Activated T-helper 1 cell treated with anti-CD3 and anti-CD28 coated beads, Interleukin-2, amount 50 U/mL, for 16 hours (primary cell): ENCODE measurements around the gene CCNL2.
"Not testable (repeated sequence)": the region's sequence is repeated elsewhere in the genome, so short reads cannot be mapped to it uniquely, and the experiment has no call there.

Experiments used
- DNase-seq, 2 donors: peaks; one replicate each; pipeline ENCODE4 v3.0.0-alpha.2; 2020; ENCODE audit warnings: low read depth in 1 of 2, low spot score in 1 of 2

CCNL2 gene

DNA sequence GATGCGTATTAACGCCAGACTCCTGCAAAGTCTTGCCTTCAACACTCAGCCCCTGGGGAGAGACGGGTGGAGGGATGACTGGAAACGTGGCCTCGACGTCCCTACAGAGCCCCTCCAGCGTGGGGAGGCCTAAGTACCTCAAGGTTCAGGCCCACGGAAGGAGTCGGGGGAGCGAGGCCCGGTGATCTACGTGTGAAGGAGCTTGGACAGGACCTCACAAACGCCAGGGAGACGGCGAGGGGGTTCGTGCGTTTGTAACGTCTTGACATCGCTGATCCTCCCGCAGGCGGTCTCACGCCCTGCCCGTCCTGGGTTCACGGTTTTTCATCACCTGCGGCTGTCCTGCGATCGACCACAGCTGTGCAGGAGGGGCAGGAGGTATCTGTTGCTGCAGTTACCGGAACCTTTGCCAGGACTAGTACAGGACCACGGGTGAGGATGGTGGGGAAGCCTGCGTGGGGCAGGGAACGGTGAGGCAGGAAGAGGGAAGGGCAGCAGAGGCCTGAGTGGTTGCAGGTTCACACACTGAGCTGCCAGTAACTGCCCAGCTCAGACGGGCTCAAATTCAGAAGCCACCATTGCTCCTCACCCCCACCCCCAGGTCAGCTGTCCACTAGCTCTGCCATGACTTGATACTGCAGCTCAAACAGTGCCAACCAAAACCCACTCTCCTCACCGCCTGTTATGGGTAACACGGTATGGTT is 889 bp upstream of the CCNL2 start:
- DNase-seq: no peak

DNA sequence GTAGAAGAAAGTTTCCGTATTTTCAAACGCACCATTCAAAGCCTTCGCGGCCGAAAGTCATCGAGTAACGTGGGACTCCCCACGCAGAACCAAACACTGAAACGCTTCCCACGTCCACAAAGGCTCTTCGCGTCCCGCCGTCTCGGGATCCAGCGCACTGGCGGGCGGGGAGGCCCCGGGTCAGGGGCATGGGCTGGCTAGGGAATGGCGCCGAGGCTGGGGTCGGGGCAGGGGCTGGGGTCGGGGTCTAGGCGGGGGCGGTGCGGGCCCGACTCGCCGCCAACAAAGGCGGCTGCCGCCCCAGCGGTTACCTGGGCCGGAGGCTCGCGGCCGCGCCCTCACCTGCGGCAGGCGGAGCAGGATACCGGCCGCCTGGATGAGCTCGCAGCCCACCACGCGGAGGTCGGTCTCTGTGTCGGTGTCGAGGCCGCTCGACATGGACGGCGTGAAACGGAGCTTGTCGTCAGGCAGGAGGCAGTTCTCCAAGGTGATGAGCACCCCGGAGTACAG is 403 bp downstream of the CCNL2 start:
- DNase-seq: no peak

DNA sequence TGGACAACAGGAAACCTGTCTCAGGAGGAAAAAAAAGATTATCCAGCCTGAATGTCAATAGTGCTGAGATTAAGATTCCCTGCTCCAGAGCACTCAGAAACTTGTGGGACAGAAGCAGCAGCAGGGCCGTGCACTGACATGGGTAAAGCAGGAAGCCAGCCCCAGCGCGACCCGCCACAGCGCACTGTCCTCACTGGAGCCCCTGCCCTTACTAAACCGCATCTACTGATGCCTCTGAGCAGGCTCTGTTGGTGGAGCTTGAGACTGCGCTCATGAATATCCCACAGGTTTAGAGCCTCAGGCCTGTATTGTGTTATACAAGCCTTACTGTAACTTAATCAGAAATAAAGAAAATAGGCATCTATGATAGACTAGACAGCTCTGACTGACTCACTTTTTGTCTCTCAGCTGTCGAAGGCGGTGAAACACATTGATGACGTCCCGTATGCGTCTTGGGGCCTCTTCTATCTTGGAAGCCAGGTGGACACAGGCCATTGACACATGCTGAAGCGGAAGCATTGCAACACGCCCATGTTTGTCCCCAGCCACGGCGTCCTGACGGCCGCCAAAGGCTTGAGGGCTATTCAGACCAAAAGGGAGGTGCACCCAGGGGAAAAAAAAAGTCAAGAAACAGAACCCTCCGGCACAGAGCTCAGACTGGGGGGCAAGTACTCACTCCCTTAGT is 1.2 kb downstream of the CCNL2 start:
- no peak for DNase-seq

DNA sequence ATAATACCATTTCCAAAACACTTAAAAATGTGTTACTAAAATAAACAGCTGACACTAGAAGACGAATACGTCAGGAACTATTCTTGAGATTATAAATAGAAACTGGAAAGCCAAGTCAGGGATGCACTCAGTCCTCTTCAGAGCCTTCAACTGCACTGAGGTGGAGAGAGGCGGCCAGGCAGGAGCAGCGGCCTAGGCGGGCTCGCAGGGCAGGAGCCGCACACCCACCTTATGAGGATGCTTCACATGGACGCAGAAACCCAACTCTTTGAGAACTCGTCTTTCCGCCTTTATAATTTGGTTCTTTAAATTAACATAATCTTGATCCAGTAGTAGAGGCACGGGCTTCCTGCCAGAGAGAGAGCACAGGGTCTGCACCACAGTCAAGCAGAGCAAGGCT is 4.0 kb downstream of the CCNL2 start:
- DNase-seq: no peak

GRCh38 chr1:1394116-1394515 is 5.0 kb downstream of the CCNL2 start:
- DNase-seq: no peak

GRCh38 chr1:1393428-1393827 is 5.7 kb downstream of the CCNL2 start:
- no peak for DNase-seq

- no peak for DNase-seq
These were observed 6.1 kb downstream of the CCNL2 start for GRCh38 chr1:1393014-1393413.

DNA sequence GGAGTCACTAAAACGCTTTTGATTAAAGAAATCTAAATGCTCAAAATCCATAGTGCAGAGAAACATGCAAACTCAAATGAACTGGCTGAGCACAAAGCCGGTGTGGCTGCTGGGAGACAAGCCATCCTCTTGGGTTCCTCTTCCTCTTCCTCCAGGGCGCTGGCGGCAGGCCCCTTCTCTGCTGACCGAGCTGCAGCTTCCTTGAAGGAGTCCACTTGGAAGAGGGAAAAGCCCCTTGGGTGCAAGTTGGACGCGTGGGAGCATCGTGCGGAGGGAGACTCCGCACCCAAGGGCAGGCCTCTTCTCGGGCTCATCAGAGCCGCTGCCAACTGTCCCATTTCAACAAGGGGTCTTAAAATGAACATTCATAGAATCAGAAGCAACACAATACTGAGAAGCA is 7.9 kb downstream of the CCNL2 start:
- no peak for DNase-seq

GRCh38 chr1:1390675-1391074 is 8.5 kb downstream of the CCNL2 start:
- DNase-seq: no peak

DNA sequence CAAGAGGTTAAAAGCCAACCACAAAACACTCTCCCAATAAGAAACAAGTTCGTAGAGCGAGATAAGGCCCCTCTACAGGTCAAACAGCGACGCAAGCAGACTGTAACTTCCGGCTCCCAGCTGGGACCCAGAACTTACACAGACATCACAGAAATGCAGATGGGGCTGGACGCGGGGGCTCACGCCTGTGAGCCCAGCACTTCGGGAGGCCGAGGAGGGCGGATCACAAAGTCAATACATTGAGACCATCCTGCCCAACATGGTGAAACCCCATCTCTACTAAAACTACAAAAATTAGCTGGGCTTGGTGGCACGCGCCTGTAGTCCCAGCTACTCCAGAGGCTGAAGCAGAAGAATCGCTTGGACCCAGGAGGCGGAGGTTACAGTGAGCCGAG is 11.1 kb downstream of the CCNL2 start:
- no peak for DNase-seq

DNA sequence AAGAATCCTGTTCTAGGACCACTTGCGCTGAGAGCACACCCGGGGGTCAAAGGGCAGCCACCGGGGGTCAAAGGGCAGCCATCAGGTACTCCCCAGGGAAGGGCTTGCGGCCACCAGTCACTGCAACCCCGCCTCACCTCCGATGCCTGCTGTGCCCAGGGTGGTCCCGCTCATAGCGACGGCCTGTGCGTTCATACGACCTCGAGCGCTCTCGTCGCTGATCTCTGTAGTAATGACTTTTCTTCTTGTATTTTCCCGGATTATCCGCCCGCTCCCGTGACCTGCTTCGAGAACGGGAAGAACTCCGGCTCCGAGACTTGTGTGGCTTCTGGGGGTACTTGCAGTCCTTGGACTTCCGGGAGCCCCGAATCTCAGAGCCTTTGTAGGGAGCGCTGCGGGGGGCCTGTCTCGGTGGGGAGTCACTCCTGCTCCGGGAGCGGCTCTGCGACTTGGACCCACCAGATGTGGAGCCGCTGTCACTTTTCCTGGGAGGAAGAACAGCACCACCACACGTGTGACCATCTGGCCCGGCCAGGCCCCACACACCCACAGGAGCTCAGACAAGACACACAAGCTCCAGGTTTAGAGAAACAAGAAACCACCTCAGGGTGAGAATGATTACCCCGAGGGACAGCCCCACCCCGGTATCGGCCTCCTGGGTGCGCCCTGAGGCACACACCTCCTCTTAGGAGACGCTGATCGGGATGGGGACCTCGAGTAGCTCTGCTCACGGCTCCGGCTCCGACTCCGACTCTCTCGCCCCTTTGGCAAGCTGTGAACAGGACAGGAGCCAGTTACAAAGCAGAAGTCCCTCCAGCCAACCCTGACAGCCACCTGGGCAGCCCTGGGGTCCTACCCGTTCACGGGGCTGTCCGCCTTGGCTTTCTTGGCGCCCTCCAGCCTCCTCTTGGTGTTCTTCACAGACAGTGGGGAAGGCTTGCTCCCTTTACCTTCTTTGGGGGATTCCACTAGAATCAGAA is 11.7 kb downstream of the CCNL2 start:
- no peak for DNase-seq

- no peak for DNase-seq
These were observed 13.2 kb downstream of the CCNL2 start for GRCh38 chr1:1385931-1386330.

DNA sequence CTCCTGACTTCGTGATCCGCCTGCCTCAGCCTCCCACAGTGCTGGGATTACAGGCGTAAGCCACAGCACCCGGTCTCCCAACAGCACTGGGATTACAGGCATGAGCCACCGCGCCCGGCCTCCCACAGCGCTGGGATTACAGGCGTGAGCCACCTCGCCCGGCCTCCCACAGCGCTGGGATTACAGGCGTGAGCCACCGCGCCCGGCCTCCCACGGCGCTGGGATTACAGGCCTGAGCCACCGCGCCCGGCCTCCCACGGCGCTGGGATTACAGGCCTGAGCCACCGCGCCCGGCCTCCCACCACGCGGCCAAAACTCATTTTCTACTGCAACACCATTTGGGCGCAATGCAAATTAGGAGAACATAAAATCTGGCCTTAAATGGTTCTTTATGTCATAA is 13.8 kb downstream of the CCNL2 start:
- not testable (repeated sequence) for DNase-seq

GRCh38 chr1:1381294-1381693 is 17.8 kb downstream of the CCNL2 start:
- DNase-seq: no peak

DNA sequence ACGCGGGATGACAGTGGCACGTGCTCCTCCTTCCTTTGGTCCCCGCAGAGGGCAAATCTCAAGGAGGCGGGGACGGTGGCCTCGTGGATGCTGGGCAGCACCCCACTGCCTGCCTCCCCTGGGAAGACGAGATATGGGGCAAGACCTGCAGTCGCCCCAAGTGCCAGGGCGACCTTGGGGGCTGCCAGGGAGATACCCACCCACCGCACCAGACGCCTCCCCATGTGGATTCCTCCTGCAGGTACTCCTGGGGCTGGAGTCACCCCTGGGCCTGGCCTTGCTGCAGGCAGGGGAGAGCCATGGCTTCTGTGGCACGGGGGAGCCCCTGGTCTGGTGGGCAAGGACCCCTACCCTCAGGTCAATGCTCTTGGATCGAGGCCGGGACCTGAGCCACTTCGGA is 18.3 kb downstream of the CCNL2 start:
- no peak for DNase-seq

- no peak for DNase-seq
These were observed 21.5 kb downstream of the CCNL2 start for GRCh38 chr1:1377540-1378205.

DNA sequence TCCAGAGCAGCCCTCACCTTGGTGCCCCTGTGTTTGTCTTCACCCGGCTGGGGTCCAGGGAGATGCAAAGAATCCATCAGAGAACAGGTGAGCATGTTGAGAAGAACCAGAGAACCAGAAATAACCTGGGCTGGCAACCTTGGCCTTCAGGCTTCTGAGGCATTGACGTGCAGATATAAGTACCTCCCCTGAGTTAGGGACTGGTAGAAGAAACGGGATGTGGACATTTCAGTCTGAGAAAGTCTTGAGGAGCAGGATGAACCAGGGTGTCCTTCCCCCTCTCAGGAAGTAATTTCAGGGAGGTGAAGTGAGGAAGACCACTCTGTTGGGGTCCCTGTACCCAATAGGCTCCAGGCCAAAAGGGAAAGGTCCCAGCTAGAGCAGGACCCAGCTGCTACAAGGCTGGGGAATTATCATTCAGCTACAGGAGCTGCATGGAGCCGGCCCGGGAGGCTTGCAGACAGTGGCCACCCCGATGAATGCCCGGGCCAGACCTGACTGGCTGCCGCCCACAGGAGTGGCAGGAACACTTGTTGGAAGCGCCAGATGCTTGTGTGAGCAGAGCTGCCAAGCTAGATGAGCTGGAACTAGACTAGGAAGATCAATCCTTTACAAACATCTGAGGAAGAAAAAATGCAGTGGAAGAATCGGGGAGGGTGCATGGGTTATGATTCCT is 22.4 kb downstream of the CCNL2 start:
- no peak for DNase-seq

GRCh38 chr1:1374929-1375662 is 24.0 kb downstream of the CCNL2 start, which contains the start of gene AURKAIP1:
Gene AURKAIP1 (minus strand): TSS chr1:1375207. CDS start chr1:1374756, 451 bp downstream.
- DNase-seq: peak; percentile 89 to 93

DNA sequence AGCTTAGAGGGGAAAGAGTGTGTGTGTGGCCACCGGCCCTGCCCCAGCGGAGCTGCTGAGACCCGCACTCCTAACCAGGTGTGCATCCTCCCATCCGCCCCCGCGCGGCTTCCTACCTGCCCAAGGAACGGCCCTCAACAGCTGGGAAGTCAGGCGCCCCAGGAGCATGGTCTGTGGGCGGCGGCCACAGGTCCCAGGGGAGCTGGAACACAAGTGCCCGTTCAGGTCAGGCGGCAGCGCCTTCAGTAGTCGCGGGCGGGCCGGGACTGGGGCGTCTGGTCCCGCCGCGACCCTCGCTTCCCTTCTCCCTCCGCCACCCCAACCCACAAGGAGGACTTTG is 24.6 kb downstream of the CCNL2 start:
- no peak for DNase-seq
